22Rv1 (cell line): ENCODE data around the gene ZNF654.

Experiments
- H3K27ac ChIP-seq: fragments of 450-650 bp; 2 replicates; pipeline ENCODE4 v1.5.1; 2017
- ZFX ChIP-seq: fragments of 450-650 bp; IDR thresholded peaks from 2 replicates; pipeline ENCODE4 v1.6.1; 2017; ENCODE audit warnings: antibody characterized with exemption, borderline replicate concordance
- TF ChIP-seq, protein P1 (sequence below): fragments of 450-650 bp; IDR thresholded peaks from 2 replicates; pipeline ENCODE4 v1.5.1; 2017; ENCODE audit warnings: mild to moderate bottlenecking

The ZNF654 gene

DNA sequence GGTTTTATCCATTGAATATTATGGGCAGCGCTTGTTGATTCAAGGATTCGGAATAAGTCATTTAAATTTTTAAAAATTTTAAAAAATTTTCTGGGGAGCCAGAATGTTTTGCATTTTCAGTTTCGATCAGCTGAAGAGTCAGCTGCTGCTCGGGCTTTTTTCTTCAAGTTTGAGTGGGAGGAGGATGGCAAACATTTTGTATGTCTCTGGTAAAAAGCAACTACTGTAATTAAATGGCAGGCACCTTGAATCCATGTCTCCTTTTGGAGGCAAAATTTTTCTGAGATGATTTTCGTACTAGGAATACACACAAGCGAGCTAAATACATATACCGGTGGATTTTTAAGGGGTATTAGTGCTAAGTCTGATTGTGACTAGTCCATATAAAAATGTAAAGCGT, 91.3 kb downstream of the ZNF654 start:
- TF ChIP-seq ZFX, result no peak
- TF ChIP-seq, protein P1, sequence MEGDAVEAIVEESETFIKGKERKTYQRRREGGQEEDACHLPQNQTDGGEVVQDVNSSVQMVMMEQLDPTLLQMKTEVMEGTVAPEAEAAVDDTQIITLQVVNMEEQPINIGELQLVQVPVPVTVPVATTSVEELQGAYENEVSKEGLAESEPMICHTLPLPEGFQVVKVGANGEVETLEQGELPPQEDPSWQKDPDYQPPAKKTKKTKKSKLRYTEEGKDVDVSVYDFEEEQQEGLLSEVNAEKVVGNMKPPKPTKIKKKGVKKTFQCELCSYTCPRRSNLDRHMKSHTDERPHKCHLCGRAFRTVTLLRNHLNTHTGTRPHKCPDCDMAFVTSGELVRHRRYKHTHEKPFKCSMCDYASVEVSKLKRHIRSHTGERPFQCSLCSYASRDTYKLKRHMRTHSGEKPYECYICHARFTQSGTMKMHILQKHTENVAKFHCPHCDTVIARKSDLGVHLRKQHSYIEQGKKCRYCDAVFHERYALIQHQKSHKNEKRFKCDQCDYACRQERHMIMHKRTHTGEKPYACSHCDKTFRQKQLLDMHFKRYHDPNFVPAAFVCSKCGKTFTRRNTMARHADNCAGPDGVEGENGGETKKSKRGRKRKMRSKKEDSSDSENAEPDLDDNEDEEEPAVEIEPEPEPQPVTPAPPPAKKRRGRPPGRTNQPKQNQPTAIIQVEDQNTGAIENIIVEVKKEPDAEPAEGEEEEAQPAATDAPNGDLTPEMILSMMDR, result no peak
- peak overlapping the region; percentile 98 for H3K27ac ChIP-seq

DNA sequence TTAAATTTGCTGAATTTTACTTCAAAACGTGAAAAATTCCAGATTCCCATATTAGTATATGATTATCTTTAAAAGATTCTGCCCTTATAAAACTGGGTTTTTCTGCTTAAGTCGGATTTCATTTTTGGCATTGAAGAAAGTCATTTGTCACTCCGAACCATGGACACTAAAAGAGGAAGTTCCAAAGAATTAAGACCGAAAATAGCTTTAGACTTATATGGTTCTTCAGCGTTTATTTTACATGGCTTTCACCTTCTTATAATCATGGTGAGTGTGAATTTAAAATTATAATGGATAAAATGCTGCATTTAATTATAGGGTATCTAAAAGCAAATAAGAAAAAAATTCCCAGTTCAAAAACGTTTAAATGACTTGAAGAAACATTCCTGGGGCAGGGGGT, 91.8 kb downstream of the ZNF654 start:
- no peak for TF ChIP-seq ZFX
- TF ChIP-seq, protein P1, result no peak
- H3K27ac ChIP-seq, result peak overlapping the region; percentile 98

DNA sequence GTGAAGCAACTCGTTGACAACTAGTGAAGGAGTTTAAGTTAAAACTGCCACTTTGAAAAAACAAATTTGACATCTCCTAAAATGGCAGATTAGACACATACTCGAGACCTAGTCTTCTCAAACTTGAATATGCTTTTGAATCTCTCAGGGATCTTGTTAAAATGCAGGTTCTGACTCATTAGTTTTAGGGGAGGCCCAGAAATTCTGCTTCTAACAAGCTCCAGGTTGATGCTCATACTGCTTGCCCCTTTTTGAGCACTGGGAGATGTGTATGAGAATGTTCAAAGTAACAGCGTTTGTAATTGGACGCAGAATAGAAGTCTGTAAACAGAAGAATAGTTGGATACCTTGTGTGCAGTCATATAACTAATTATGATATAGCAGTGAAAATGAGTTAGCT, 92.3 kb downstream of the ZNF654 start:
- H3K27ac ChIP-seq, result no peak overlapping the region
- TF ChIP-seq, protein P1, result no peak
- TF ChIP-seq ZFX, result no peak

DNA sequence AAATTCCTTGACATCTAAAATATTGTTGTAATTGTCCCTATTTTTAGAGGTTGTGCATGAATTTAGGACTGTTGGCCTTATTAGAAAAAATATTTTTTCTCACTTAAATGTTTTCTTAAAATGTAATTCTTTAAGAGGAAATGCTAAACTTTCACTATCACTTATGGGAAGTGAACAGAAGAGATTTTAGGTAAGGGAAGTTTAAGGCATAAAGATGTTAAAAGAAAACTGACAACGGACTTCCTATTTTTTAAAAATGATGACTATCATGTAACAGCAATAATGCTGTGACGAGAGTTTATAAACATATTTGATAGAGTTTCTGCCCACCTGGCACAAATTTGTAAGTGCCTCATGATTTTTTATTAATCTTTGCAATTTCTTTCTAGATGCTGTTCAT, 93.8 kb downstream of the ZNF654 start:
- TF ChIP-seq ZFX, result no peak
- TF ChIP-seq, protein P1, result no peak
- no peak overlapping the region for H3K27ac ChIP-seq

DNA sequence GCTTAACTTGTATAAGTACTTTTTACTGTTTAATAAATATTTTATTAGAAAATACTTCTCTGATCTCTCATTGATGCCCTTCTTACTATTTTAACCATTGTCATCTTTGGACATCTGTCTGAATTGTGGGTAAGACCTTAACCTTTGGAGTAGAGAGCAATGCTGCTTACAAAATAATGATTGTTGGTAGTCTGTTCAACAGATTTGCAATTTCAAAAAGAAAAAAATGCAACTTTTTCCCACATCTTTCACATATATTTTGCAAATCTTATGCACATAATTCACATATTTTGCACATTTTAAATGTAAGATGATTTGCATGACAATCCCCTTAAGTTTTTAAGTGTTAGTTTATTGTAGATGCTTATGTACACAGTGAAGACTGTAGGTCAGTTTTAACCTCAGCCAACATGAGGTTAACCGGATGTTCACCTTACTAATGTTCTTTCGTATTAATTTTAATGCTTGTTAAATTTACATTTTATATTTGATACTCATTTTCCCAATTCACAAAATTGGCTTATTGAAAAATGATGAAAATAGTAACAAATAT, 107.4 kb downstream of the ZNF654 start:
- no peak overlapping the region for H3K27ac ChIP-seq
- TF ChIP-seq, protein P1, result no peak
- no peak for TF ChIP-seq ZFX

DNA sequence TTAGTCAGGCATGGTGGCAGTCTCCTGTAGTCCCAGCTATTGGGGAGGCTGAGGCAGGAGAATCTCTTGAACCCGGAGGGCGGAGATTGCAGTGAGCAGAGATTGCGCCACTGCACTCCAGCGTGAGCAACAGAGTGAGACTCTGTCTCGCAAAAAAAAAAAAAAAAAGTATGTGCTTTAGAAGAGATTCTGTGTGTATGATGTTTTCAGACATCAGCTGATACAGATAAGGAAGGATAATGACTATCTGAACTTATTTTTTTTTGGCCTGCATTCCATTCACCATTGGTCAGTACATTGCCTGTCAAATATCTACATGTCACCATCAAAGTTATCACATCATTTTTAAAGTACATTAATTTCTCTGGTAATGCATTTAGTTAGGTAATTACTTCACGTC, 108.1 kb downstream of the ZNF654 start:
- no peak for TF ChIP-seq ZFX
- TF ChIP-seq, protein P1, result no peak
- no peak overlapping the region for H3K27ac ChIP-seq

DNA sequence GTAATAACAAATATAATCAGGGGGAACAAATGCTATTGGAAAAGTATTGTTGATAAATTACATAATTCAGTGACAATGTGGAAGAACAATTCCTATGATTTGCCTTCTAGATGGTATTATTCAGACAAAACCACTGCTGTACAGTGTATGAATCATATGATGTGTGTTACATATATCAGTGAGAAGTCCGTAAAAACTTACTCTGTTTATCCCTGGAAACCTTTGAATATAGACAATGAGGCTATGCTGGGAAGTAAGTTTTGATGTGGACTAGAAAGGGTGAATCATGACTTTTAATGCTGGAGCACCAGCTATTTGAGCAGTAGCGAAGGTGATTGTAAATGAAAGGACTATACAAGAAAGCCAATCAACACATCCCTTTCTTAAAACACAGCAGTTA, 108.6 kb downstream of the ZNF654 start:
- TF ChIP-seq ZFX, result no peak
- TF ChIP-seq, protein P1, result no peak

More for the DNA sequence above, 108.6 kb downstream of the ZNF654 start:
- H3K27ac ChIP-seq, result no peak overlapping the region
